Natural killer cell (primary cell): ENCODE data around the gene IGF1. TPM values are rescaled to one million over a fixed set of nuclear protein-coding genes. Genes with fewer than 3 reads are reported as not detected.

Source experiments
- ATAC-seq, 3 donors: fragments of 150-1000 bp in 2 of 3; fragments of 200-7000 bp in 1 of 3; cut with Tn5 transposase; 1 replicate in 1 of 3; 2 replicates in 2 of 3; pipeline ENCODE4 v1.10.0; 2021; ENCODE audit warnings: mild to moderate bottlenecking in 2 of 3, moderate library complexity in 2 of 3
- DNase-seq, 2 donors: peaks; one replicate each; pipeline versions ENCODE4 v3.0.0 to v3.0.0-alpha.2; 2013 to 2021; ENCODE audit warnings: mixed read lengths in 1 of 2
- H3K27ac ChIP-seq: one replicate; pipeline ENCODE4 v1.5.1; 2013; ENCODE audit warnings: mild to moderate bottlenecking, low read length
- H3K27me3 ChIP-seq: one replicate; pipeline ENCODE4 v1.6.1; 2013; ENCODE audit warnings: low read length; ENCODE audit not compliant: control insufficient read depth, insufficient read depth
- H3K36me3 ChIP-seq: one replicate; pipeline ENCODE4 v1.6.1; 2013; ENCODE audit warnings: low read length; ENCODE audit not compliant: control insufficient read depth, insufficient read depth
- H3K4me1 ChIP-seq: one replicate; pipeline ENCODE4 v1.6.1; 2013; ENCODE audit warnings: low read length; ENCODE audit not compliant: control insufficient read depth, insufficient read depth
- H3K4me3 ChIP-seq: one replicate; pipeline ENCODE4 v1.5.1; 2013; ENCODE audit warnings: low read length
- H3K9me3 ChIP-seq: one replicate; pipeline ENCODE4 v1.6.1; 2013; ENCODE audit warnings: low read length; ENCODE audit not compliant: control insufficient read depth, insufficient read depth
- H3K27ac Mint-ChIP-seq, 2 donors: one replicate each; pipeline ENCODE4 v1.8.0; 2022; ENCODE audit warnings: mild to moderate bottlenecking in 2 of 2, mixed read lengths in 2 of 2, moderate library complexity in 1 of 2
- H3K27me3 Mint-ChIP-seq, 2 donors: one replicate each; pipeline ENCODE4 v1.8.0; 2022; ENCODE audit warnings: low read depth in 2 of 2, mixed read lengths in 2 of 2
- H3K36me3 Mint-ChIP-seq: one replicate; pipeline ENCODE4 v1.8.0; 2022; ENCODE audit warnings: mixed read lengths
- H3K4me1 Mint-ChIP-seq, 2 donors: one replicate each; pipeline ENCODE4 v1.8.0; 2022; ENCODE audit warnings: mixed read lengths in 2 of 2
- H3K4me3 Mint-ChIP-seq: one replicate; pipeline ENCODE4 v1.8.0; 2022; ENCODE audit warnings: mild to moderate bottlenecking, moderate library complexity, mixed read lengths
- H3K9me3 Mint-ChIP-seq, 2 donors: one replicate each; pipeline ENCODE4 v1.8.0; 2022; ENCODE audit warnings: mixed read lengths in 2 of 2
- CTCF ChIP-seq: fragments of 200-600 bp; IDR thresholded peaks from one replicate; pipeline ENCODE4 v1.8.0; 2022; ENCODE audit warnings: antibody characterized with exemption
- WGBS: methylation state at CpG from one replicate; pipeline ENCODE4 v1.1.7; 2013; ENCODE audit warnings: missing lambda C conversion rate; ENCODE audit not compliant: insufficient coverage; 5-methylcytosine and 5-hydroxymethylcytosine counted together
- intact Hi-C: fragments of 100-400 bp; cut with micrococcal nuclease; formaldehyde crosslinking; loops from one replicate; pipeline ENCODE4 v1.14.2; 2022
- total RNA-seq, 4 donors: library from RNA; stranded (reverse); fragments of 120-200 nt in 1 of 4; gene quantifications; one replicate each; pipeline versions ENCODE4 v1.2.3 to v1.2.4, GENCODE V29; 2013 to 2022

Gene IGF1
- total RNA-seq, 3 donors from 2014 or later (not counting 1 experiment from before 2014, with no cell fraction given): 0.48 TPM; not detected in 2

- H3K27ac Mint-ChIP-seq: no peak overlapping the region
- Histone ChIP-seq H3K27me3 (no peaks in the 10 kb centered on the region), H3K36me3 (no peaks in the 10 kb centered on the region), H3K4me3 (no peak overlapping the region), H3K4me1 (no peaks in the 10 kb centered on the region), H3K27ac (no peak overlapping the region), H3K9me3 (no peaks in the 10 kb centered on the region)
- H3K4me3 Mint-ChIP-seq: no peak overlapping the region
- H3K9me3 Mint-ChIP-seq: peaks cover 6 to 8% of the 10 kb centered on the region in 2 donors
- no peaks in the 10 kb centered on the region for H3K4me1 Mint-ChIP-seq
- ATAC-seq (no peak), DNase-seq (no peak)
- H3K27me3 Mint-ChIP-seq: no peaks in the 10 kb centered on the region
- intact Hi-C loops: no loop called here
- 33% methylated on average over 3 of the region's 3 CpGs for WGBS
- no peak for TF ChIP-seq CTCF
- H3K36me3 Mint-ChIP-seq: no peaks in the 10 kb centered on the region
These were observed 100.8 kb downstream of the IGF1 start for GRCh38 chr12:102379346-102380162.

GRCh38 chr12:102376781-102377180 lies 103.6 kb downstream of the IGF1 start:
- Histone ChIP-seq H3K27ac (no peak overlapping the region), H3K9me3 (no peaks in the 10 kb centered on the region), H3K4me3 (no peak overlapping the region), H3K36me3 (no peaks in the 10 kb centered on the region), H3K27me3 (no peaks in the 10 kb centered on the region), H3K4me1 (no peaks in the 10 kb centered on the region)
- no peaks in the 10 kb centered on the region for H3K4me1 Mint-ChIP-seq
- no peak overlapping the region for H3K27ac Mint-ChIP-seq
- intact Hi-C loops: no loop called here
- TF ChIP-seq CTCF: no peak
- DNase-seq (no peak), ATAC-seq (no peak)
- H3K27me3 Mint-ChIP-seq: no peaks in the 10 kb centered on the region
- peaks cover 4 to 6% of the 10 kb centered on the region in 2 donors for H3K9me3 Mint-ChIP-seq
- no peak overlapping the region for H3K4me3 Mint-ChIP-seq
- no peaks in the 10 kb centered on the region for H3K36me3 Mint-ChIP-seq

GRCh38 chr12:102376181-102376747 lies 104.1 kb downstream of the IGF1 start:
- H3K4me3 ChIP-seq: no peak overlapping the region
- Mint-ChIP-seq H3K4me3 (no peak overlapping the region), H3K27ac (no peak overlapping the region), H3K36me3 (no peaks in the 10 kb centered on the region), H3K4me1 (no peaks in the 10 kb centered on the region), H3K27me3 (no peaks in the 10 kb centered on the region), H3K9me3 (peaks cover 2 to 7% of the 10 kb centered on the region in 2 donors)
- no peaks in the 10 kb centered on the region for H3K27me3 ChIP-seq
- DNase-seq (no peak), ATAC-seq (no peak)
- H3K9me3 ChIP-seq: no peaks in the 10 kb centered on the region
- no peak for TF ChIP-seq CTCF
- no peaks in the 10 kb centered on the region for H3K4me1 ChIP-seq
- intact Hi-C loops: no loop called here
- WGBS: 91% methylated on average over 5 of the region's 5 CpGs
- no peaks in the 10 kb centered on the region for H3K36me3 ChIP-seq
- H3K27ac ChIP-seq: no peak overlapping the region
